Breast epithelium (tissue), 3 donors: Measurements from ENCODE around the gene VPS29.

Experiments used
- POLR2A ChIP-seq: fragments of 450-650 bp; IDR thresholded peaks from one replicate; pipeline ENCODE4 v1.6.1; 2016; ENCODE audit warnings: antibody characterized with exemption, mild to moderate bottlenecking, moderate library complexity
- POLR2AphosphoS5 ChIP-seq, 3 donors: sonication (generic); formaldehyde crosslinking; IDR thresholded peaks; one replicate each; pipeline ENCODE4 v1.6.1; 2017; ENCODE audit warnings: antibody characterized with exemption in 3 of 3
- TF ChIP-seq, protein P1 (sequence below), 3 donors: fragments of 450-650 bp; IDR thresholded peaks; one replicate each; pipeline ENCODE4 v1.5.1; 2016 to 2017; ENCODE audit warnings: antibody characterized with exemption in 3 of 3, mild to moderate bottlenecking in 3 of 3, moderate library complexity in 3 of 3

DNA sequence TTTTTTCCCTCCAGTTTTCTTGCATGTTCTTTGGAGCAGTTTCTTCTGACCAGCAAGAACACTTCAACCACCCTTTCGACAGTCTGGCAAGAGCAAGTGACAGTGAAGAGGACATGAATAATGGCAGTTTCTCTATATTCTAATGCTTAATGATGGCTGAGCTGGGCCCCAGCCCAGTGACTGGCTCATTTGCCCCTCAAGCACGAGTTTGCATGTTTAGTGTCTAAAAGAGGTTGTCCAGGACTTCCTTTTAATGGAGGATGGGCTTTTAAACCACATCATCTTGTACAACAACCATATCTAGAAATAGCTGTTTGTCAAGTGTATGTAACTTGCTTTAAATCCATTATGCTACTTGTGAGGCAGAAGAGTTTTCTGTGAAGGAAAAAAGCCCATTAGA lies 28.6 kb upstream of the VPS29 start:
- TF ChIP-seq POLR2A (no peak), POLR2AphosphoS5 (IDR thresholded peaks at IDR 0.05) (no peak)
- TF ChIP-seq, protein P1, sequence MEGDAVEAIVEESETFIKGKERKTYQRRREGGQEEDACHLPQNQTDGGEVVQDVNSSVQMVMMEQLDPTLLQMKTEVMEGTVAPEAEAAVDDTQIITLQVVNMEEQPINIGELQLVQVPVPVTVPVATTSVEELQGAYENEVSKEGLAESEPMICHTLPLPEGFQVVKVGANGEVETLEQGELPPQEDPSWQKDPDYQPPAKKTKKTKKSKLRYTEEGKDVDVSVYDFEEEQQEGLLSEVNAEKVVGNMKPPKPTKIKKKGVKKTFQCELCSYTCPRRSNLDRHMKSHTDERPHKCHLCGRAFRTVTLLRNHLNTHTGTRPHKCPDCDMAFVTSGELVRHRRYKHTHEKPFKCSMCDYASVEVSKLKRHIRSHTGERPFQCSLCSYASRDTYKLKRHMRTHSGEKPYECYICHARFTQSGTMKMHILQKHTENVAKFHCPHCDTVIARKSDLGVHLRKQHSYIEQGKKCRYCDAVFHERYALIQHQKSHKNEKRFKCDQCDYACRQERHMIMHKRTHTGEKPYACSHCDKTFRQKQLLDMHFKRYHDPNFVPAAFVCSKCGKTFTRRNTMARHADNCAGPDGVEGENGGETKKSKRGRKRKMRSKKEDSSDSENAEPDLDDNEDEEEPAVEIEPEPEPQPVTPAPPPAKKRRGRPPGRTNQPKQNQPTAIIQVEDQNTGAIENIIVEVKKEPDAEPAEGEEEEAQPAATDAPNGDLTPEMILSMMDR (IDR thresholded peaks at IDR 0.05), result no peak
